HG02588 (cell line): Measurements from ENCODE around the gene EIF4ENIF1.
"Not testable (repeated sequence)": the region's sequence is repeated elsewhere in the genome, so short reads cannot be mapped to it uniquely, and the experiment has no call there.

ENCODE experiments used
- ATAC-seq: cut with Tn5 transposase; IDR thresholded peaks from one replicate; pipeline ENCODE4 v1.9.1; 2021; ENCODE audit warnings: mild to moderate bottlenecking, moderate library complexity; ENCODE audit not compliant: unreplicated experiment

The EIF4ENIF1 gene

GRCh38 chr22:31442768-31443489, 46.7 kb downstream of the EIF4ENIF1 start:
- no peak for ATAC-seq

- ATAC-seq: no peak
These were observed 48.0 kb downstream of the EIF4ENIF1 start for GRCh38 chr22:31441652-31442051.

GRCh38 chr22:31440681-31441080, 49.0 kb downstream of the EIF4ENIF1 start:
- ATAC-seq: no peak

- no peak for ATAC-seq
These were observed 49.8 kb downstream of the EIF4ENIF1 start for GRCh38 chr22:31439808-31440207.

- ATAC-seq: no peak
These were observed 53.5 kb downstream of the EIF4ENIF1 start for GRCh38 chr22:31436132-31436531.

DNA sequence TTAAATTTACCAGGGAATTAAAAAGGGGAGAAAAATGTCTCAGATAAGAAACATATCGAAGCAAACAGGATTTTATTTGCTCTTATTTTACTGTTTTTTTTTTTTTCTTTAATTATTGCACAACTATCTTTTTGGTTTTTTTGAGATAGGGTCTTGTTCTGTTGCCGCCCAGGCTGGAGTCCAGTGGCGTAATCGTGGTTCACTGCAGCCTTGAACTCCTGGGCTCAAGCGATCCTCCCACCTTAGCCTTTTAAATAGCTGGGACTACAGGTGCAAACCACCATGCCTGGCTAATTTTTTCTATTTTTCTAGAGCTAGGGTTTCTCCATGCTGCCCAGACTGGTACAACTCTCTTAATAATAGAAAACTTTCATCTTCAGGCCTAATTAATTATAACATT, 57.7 kb downstream of the EIF4ENIF1 start:
- ATAC-seq: no peak

DNA sequence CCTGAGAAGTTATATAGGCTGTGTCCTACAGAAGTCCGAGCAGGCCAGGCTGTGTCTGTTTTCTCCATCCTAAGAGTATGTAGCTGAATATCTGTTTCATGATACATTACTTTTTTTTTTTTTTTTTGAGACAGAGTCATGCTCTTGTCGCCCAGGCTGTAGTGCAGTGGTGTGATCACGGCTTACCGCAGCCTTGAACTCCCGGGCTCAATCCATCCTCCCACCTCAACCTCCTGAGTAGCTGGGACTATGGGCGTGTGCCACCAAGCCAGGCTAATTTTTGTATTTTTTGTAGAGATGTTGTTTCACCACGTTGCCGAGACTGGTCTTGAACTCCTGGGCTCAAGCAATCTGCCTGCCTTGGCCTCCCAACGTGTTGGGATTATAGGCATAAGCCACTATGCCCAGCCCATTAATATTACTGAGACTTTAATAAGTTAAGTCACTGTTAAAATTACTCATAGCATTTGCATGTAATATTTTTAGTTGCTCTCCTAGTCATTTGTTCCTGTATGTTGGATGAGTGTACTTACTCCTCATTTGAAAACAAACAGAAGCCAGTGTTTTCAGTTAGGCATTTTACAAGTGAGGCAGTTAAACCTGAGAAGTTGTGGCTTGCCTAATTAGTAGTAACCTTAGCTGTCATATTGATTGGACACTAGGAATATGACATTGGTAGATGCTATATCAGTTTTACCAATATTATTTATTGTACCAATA, 64.2 kb downstream of the EIF4ENIF1 start:
- no peak for ATAC-seq

GRCh38 chr22:31402350-31402749, 87.3 kb downstream of the EIF4ENIF1 start:
- ATAC-seq: not testable (repeated sequence)

DNA sequence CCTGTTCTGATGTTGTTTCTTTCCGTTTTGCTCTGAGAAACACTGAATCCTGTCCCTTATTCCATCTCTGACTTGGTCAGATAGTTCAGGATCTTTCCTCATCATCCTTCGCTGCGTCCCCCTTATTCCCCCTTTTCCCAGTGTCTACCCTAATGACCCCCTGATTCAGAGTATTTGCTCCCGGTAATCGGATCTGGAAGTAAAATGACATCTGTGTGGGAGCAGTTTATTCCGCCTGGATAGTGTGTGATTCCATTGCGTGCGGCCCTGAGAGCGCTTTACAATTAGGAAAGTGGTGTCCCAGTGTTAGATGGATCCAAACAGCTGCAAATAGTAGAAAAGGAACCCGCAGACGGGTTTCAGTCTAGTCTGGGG, 89.6 kb downstream of the EIF4ENIF1 start:
- ATAC-seq: no peak

- peak; percentile 95 for ATAC-seq
These were observed 90.2 kb downstream of the EIF4ENIF1 start, which contains the start of gene DRG1 for GRCh38 chr22:31399211-31400022. Gene DRG1 (plus strand): TSS chr22:31399604. CDS start chr22:31399684, 80 bp downstream.

GRCh38 chr22:31398231-31398630, 91.4 kb downstream of the EIF4ENIF1 start:
- ATAC-seq: no peak

DNA sequence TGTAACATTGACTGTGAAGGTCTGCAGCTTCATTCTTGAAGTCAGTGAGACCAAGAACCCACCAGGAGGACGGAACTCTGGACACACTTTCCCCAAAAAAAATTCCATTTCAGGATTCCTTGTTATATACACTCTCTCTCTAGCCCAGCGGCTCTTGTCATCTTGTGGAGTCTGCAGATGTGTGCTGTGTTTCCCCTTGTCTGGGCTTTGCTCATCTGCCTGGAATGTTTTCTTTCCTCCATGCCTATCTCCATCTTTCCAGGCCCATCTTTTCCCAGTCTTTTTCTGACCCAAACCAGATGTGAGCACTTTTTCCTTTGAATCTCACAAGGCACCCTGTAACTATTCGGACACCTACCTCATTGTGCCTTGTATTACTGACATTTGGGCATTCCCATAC, 95.3 kb downstream of the EIF4ENIF1 start:
- no peak for ATAC-seq

GRCh38 chr22:31393893-31394292, 95.7 kb downstream of the EIF4ENIF1 start:
- no peak for ATAC-seq
